Stimulated activated CD4-positive, alpha-beta T cell treated with anti-CD3 and anti-CD28 coated beads, Interleukin-4, amount 100 ng/mL, for 1 hour (primary cell): ENCODE data around the gene APOBEC3B.
A peak's percentile ranks its signal among the peaks of the same experiment; 100 is the strongest.
"Not testable (repeated sequence)": the region's sequence is repeated elsewhere in the genome, so short reads cannot be mapped to it uniquely, and the experiment has no call there.

ENCODE experiments used
- DNase-seq: peaks from one replicate; pipeline ENCODE4 v3.0.0-alpha.2; 2020

Gene APOBEC3B

GRCh38 chr22:38968801-38969200, 13.3 kb upstream of the APOBEC3B start:
- no peak for DNase-seq

GRCh38 chr22:38970551-38970950, 11.6 kb upstream of the APOBEC3B start:
- DNase-seq, result no peak

- DNase-seq, result no peak
Observed at GRCh38 chr22:38971202-38971601, 10.9 kb upstream of the APOBEC3B start.

- no peak for DNase-seq
Observed at GRCh38 chr22:38971791-38972190, 10.4 kb upstream of the APOBEC3B start.

GRCh38 chr22:38972558-38972957, 9.6 kb upstream of the APOBEC3B start:
- no peak for DNase-seq

- DNase-seq, result peak; percentile 60
Observed at GRCh38 chr22:38973289-38974169, 8.6 kb upstream of the APOBEC3B start.

GRCh38 chr22:38974170-38974825, 7.8 kb upstream of the APOBEC3B start:
- no peak for DNase-seq

GRCh38 chr22:38974826-38975175, 7.3 kb upstream of the APOBEC3B start:
- DNase-seq, result no peak

GRCh38 chr22:38977289-38977688, 4.9 kb upstream of the APOBEC3B start:
- DNase-seq, result not testable (repeated sequence)

- not testable (repeated sequence) for DNase-seq
Observed at GRCh38 chr22:38980587-38980986, 1.6 kb upstream of the APOBEC3B start.

GRCh38 chr22:38981005-38981991, 849 bp upstream of the APOBEC3B start:
- no peak for DNase-seq

- DNase-seq, result no peak
Observed at GRCh38 chr22:38984224-38984623, 2.1 kb downstream of the APOBEC3B start.

GRCh38 chr22:38984784-38985757, 2.9 kb downstream of the APOBEC3B start:
- peak; percentile 81 for DNase-seq

- no peak for DNase-seq
Observed at GRCh38 chr22:38986629-38987028, 4.5 kb downstream of the APOBEC3B start.

- peak; percentile 31 for DNase-seq
Observed at GRCh38 chr22:38987171-38987895, 5.2 kb downstream of the APOBEC3B start.

- no peak for DNase-seq
Observed at GRCh38 chr22:38989466-38989865, 7.3 kb downstream of the APOBEC3B start.

- DNase-seq, result not testable (repeated sequence)
Observed at GRCh38 chr22:38992871-38993371, 10.8 kb downstream of the APOBEC3B start.

GRCh38 chr22:38996105-38996504, 14.0 kb downstream of the APOBEC3B start:
- DNase-seq, result no peak

GRCh38 chr22:38997518-38997917, 15.4 kb downstream of the APOBEC3B start:
- no peak for DNase-seq

- peak; percentile 68 for DNase-seq
Observed at GRCh38 chr22:39003165-39003638, 21.1 kb downstream of the APOBEC3B start.

GRCh38 chr22:39007177-39007576, 25.0 kb downstream of the APOBEC3B start:
- DNase-seq, result no peak
